CD4-positive, alpha-beta T cell (primary cell): ENCODE measurements around the gene EXOSC2. TPM values are rescaled to one million over a fixed set of nuclear protein-coding genes. Genes with fewer than 3 reads are reported as not detected.

Experiments used
- ATAC-seq: fragments of 200-7000 bp; cut with Tn5 transposase; one replicate; pipeline ENCODE4 v1.10.0; 2022; ENCODE audit warnings: mild to moderate bottlenecking; ENCODE audit not compliant: poor library complexity
- CTCF ChIA-PET: fragments of 350-600 bp; sonication (Branson Sonifier 250); formaldehyde crosslinking; loops from one replicate; lab custom pipeline; 2021; ENCODE audit warnings: antibody characterized with exemption, inconsistent platforms; lab: Charles Lee
- POLR2A ChIA-PET: fragments of 350-600 bp; sonication (Branson Sonifier 250); formaldehyde crosslinking; loops from one replicate; lab custom pipeline; 2021; ENCODE audit warnings: antibody characterized with exemption, inconsistent platforms; lab: Charles Lee
- DNase-seq, 14 experiments: peaks; one replicate each; pipeline ENCODE4 v3.0.0-alpha.2; 2013 to 2020; ENCODE audit warnings: mixed read lengths in 2 of 14
- H3K27ac ChIP-seq, 2 donors: one replicate each; pipeline versions ENCODE4 v1.5.1 to v1.7.0; 2013; ENCODE audit warnings: low read length in 2 of 2, low read depth in 1 of 2, mild to moderate bottlenecking in 1 of 2
- H3K27me3 ChIP-seq, 2 experiments: 1 replicate in 1 of 2; 2 replicates in 1 of 2; pipeline versions ENCODE4 v1.6.1 to v1.7.0; 2013; ENCODE audit warnings: low read length in 2 of 2, control low read depth in 1 of 2, mild to moderate bottlenecking in 1 of 2, moderate library complexity in 1 of 2; ENCODE audit not compliant: insufficient read depth in 2 of 2, control insufficient read depth in 1 of 2
- H3K36me3 ChIP-seq: one replicate; pipeline ENCODE4 v1.6.1; 2013; ENCODE audit warnings: low read length, control low read depth; ENCODE audit not compliant: insufficient read depth
- H3K4me1 ChIP-seq: one replicate; pipeline ENCODE4 v1.6.1; 2013; ENCODE audit warnings: low read length, control low read depth; ENCODE audit not compliant: insufficient read depth
- H3K4me3 ChIP-seq: one replicate; pipeline ENCODE4 v1.5.1; 2013; ENCODE audit warnings: mild to moderate bottlenecking, low read length, moderate library complexity
- H3K9me3 ChIP-seq, 2 experiments: 1 replicate in 1 of 2; 2 replicates in 1 of 2; pipeline versions ENCODE4 v1.6.1 to v1.7.0; 2013; ENCODE audit warnings: low read length in 2 of 2, mild to moderate bottlenecking in 2 of 2, control low read depth in 1 of 2, moderate library complexity in 1 of 2; ENCODE audit not compliant: control insufficient read depth in 1 of 2, insufficient read depth in 1 of 2
- H3K27ac Mint-ChIP-seq: one replicate; pipeline ENCODE4 v1.8.0; 2020; ENCODE audit warnings: mixed read lengths
- H3K27me3 Mint-ChIP-seq: one replicate; pipeline ENCODE4 v1.8.0; 2021; ENCODE audit warnings: mixed read lengths
- H3K36me3 Mint-ChIP-seq: one replicate; pipeline ENCODE4 v1.8.0; 2021; ENCODE audit warnings: low read depth, mixed read lengths
- H3K4me1 Mint-ChIP-seq: one replicate; pipeline ENCODE4 v1.8.0; 2021; ENCODE audit warnings: low read depth, mixed read lengths
- H3K4me3 Mint-ChIP-seq: one replicate; pipeline ENCODE4 v1.8.0; 2020; ENCODE audit warnings: mild to moderate bottlenecking, mixed read lengths
- H3K9me3 Mint-ChIP-seq: one replicate; pipeline ENCODE4 v1.8.0; 2020; ENCODE audit warnings: mixed read lengths
- intact Hi-C, 2 experiments: fragments of 100-400 bp; cut with DNase I in 1 of 2; cut with micrococcal nuclease in 1 of 2; formaldehyde crosslinking; loops; one replicate each; pipeline versions ENCODE4 v1.15.1 to v1.9.0; 2023 to 2025; cut with DNase I, micrococcal nuclease
- total RNA-seq, 174 experiments: library from RNA in 2 of 174; stranded (reverse) in 2 of 174; gene quantifications; one replicate each; pipeline ENCODE4 v1.2.3 and lab custom pipeline; 2021 to 2026
- TF ChIP-seq, protein P1 (sequence below): fragments of 200-600 bp; IDR thresholded peaks from one replicate; pipeline ENCODE4 v1.8.0; 2022; ENCODE audit warnings: antibody characterized with exemption, mild to moderate bottlenecking

Gene EXOSC2
- total RNA-seq, 2 experiments from 2014 or later, result 49.2 to 50.2 TPM

DNA sequence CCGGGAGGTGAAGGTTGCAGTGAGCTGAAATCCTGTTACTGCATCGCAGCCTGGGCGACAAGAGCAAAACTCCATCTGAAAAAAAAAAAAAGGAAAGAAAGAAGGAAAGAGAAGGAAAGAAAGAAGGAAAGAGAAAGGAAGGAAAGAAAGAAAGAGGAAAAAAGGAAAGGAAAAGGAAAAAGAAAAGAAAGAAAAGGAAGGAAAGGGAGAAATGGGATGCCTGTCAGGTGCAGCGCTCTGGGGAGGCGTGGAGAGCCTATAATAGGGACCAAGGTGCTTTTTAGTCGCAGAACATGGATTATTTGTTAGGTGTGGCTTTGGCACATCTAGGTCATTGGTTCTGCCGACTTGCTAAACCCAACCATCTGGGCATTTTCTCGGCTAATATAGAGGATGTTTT is 17.9 kb downstream of the EXOSC2 start:
- DNase-seq (no peak), ATAC-seq (no peak)
- no peak overlapping the region for H3K27ac Mint-ChIP-seq
- intact Hi-C loops, result loop anchor here in 1 of 2 experiments (5.0 kb wide), 2 partner anchors 134 to 416 kb away; partner anchors contain the start of genes FUBP3 and NUP214
- H3K27me3 Mint-ChIP-seq, result no peaks in the 10 kb centered on the region
- H3K4me1 ChIP-seq, result peaks cover 25% of the 10 kb centered on the region
- H3K36me3 ChIP-seq, result no peaks in the 10 kb centered on the region
- peak overlapping the region; percentile 51 for H3K4me3 Mint-ChIP-seq
- H3K4me3 ChIP-seq, result no peak overlapping the region
- peaks cover 38% of the 10 kb centered on the region for H3K4me1 Mint-ChIP-seq
- POLR2A ChIA-PET, result interaction anchor here (1.2 kb wide), 1 partner anchor 10 kb away, joined by 3 read pairs; no protein-coding TSS in a partner anchor
- H3K36me3 Mint-ChIP-seq, result peaks cover 7% of the 10 kb centered on the region
- H3K9me3 Mint-ChIP-seq, result no peaks in the 10 kb centered on the region
- no peak overlapping the region for H3K27ac ChIP-seq
- TF ChIP-seq, protein P1, sequence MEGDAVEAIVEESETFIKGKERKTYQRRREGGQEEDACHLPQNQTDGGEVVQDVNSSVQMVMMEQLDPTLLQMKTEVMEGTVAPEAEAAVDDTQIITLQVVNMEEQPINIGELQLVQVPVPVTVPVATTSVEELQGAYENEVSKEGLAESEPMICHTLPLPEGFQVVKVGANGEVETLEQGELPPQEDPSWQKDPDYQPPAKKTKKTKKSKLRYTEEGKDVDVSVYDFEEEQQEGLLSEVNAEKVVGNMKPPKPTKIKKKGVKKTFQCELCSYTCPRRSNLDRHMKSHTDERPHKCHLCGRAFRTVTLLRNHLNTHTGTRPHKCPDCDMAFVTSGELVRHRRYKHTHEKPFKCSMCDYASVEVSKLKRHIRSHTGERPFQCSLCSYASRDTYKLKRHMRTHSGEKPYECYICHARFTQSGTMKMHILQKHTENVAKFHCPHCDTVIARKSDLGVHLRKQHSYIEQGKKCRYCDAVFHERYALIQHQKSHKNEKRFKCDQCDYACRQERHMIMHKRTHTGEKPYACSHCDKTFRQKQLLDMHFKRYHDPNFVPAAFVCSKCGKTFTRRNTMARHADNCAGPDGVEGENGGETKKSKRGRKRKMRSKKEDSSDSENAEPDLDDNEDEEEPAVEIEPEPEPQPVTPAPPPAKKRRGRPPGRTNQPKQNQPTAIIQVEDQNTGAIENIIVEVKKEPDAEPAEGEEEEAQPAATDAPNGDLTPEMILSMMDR, result no peak
- CTCF ChIA-PET, result no interaction called here
- H3K27me3 ChIP-seq, result no peaks in the 10 kb centered on the region
- no peaks in the 10 kb centered on the region for H3K9me3 ChIP-seq

DNA sequence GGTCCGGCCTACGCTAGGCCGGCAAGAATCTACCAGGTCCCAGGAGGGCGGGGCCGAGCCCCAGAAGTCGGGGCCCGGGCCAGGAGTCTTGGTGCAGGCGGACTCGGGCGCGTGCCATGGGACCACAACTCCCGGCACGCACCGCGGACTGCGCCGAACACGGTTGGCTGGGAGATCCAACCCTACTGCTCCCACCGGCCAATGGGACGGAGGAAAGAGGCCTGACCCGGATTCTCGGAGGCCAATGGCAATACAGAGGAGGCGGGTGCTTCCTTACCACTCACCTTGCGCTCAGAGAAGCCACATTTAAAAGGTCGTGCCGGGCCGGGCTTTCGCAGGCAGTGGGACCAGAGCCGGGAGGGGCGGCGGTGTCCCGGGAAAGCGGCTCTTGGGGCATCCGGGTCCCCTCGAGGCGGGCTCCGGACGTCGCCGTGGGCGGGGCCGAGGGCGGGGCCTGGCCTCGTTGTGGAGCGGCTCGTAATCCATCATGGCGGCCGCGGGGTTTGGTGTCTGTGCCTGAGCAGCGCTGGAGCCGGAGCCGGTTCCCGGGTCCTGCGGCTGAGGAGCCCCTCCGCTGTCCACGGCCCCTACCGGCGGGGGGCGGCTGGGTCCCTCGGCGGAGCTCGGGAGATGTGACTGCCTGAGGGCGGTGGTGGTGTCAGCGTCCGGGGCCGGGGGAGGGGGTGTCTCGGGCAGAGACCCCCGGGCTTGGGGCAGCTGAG is 19.1 kb downstream of the EXOSC2 start:
- Histone ChIP-seq H3K27ac (peak overlapping the region; percentile 86 to 95), H3K4me1 (peaks cover 29% of the 10 kb centered on the region), H3K9me3 (no peaks in the 10 kb centered on the region), H3K27me3 (no peaks in the 10 kb centered on the region), H3K4me3 (peak overlapping the region; percentile 97), H3K36me3 (no peaks in the 10 kb centered on the region)
- H3K9me3 Mint-ChIP-seq, result no peaks in the 10 kb centered on the region
- no peaks in the 10 kb centered on the region for H3K27me3 Mint-ChIP-seq
- ATAC-seq, result peak; percentile 97
- peak; percentile 89 to 97 (median 92) for DNase-seq
- CTCF ChIA-PET, result interaction anchor here (1.6 kb wide), 1 partner anchor 12 kb away, joined by 7 read pairs; no protein-coding TSS in a partner anchor
- POLR2A ChIA-PET, result interaction anchor here (0.6 to 2.3 kb wide), 3 partner anchors 11 to 965 kb away, joined by 4 to 14 read pairs (median 6); partner anchors contain the start of gene EXOSC2
- peaks cover 35% of the 10 kb centered on the region for H3K4me1 Mint-ChIP-seq
- intact Hi-C loops, result loop anchor here (1.0 to 5.0 kb wide), 4 partner anchors 19 to 415 kb away; partner anchors contain the start of genes EXOSC2 (in 2 of the 2), FUBP3 (in 1 of the 2) and NUP214 (in 1 of the 2)
- peak overlapping the region; percentile 93 for H3K4me3 Mint-ChIP-seq
- TF ChIP-seq, protein P1, result no peak
- no peaks in the 10 kb centered on the region for H3K36me3 Mint-ChIP-seq
- peak overlapping the region; percentile 87 for H3K27ac Mint-ChIP-seq

DNA sequence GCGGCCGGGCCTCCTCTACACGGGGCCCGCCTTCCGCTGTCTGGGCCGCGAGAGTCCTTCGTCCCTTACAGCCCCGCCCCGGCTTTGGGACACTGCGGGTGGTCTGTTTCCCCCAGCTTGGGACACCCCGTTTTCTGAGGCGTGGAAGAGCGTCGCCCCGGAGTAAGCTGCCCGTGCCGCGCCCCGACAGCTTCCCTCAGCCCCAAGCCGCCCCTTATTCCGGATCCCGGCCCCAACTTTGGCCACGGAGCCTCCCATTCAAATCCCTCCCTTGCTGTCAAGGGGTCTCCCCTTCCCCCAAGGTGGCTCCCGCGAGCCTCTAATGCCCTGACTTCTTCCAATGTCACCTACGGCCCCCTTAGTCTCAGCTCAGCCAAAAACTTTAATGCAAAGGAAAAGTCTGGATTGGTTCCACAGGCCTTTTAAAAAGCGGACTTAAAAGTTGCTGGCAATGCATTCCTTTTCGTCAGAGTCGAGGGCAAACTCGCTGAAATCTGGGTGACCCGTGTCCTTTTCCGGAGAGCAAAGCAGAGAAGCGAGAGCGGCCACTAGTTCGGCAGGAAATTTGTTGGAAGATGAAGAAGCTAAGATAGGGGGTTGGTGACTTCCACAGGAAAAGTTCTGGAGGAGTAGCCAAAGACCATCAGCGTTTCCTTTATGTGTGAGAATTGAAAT is 19.8 kb downstream of the EXOSC2 start:
- TF ChIP-seq, protein P1, result no peak
- intact Hi-C loops, result loop anchor here (2.0 to 5.0 kb wide), 3 partner anchors 21 to 414 kb away; partner anchors contain the start of genes EXOSC2 (in 1 of the 2), FUBP3 (in 1 of the 2) and NUP214 (in 1 of the 2)
- H3K27ac Mint-ChIP-seq, result peak overlapping the region; percentile 91
- H3K4me1 ChIP-seq, result peaks cover 29% of the 10 kb centered on the region
- peak overlapping the region; percentile 93 for H3K4me3 Mint-ChIP-seq
- no peaks in the 10 kb centered on the region for H3K9me3 ChIP-seq
- ATAC-seq (peak; percentile 1), DNase-seq (peak in 4 of 14 experiments; percentile 9 to 46 (median 16))
- ChIA-PET CTCF (interaction anchor here (0.5 to 1.6 kb wide), 2 partner anchors 12 to 126 kb away, joined by 3 to 7 read pairs; no protein-coding TSS in a partner anchor), POLR2A (interaction anchor here (1.3 to 2.3 kb wide), 2 partner anchors 12 to 20 kb away, joined by 6 to 14 read pairs; partner anchors contain the start of gene EXOSC2)
- peak overlapping the region; percentile 86 to 95 for H3K27ac ChIP-seq
- no peaks in the 10 kb centered on the region for H3K36me3 ChIP-seq
- H3K4me3 ChIP-seq, result peak overlapping the region; percentile 97
- H3K4me1 Mint-ChIP-seq, result peaks cover 35% of the 10 kb centered on the region
- no peaks in the 10 kb centered on the region for H3K27me3 Mint-ChIP-seq
- H3K9me3 Mint-ChIP-seq, result no peaks in the 10 kb centered on the region
- H3K36me3 Mint-ChIP-seq, result no peaks in the 10 kb centered on the region
- no peaks in the 10 kb centered on the region for H3K27me3 ChIP-seq
